IMR-90 (cell line): ENCODE data around the gene CLNK. TPM values are rescaled to one million over a fixed set of nuclear protein-coding genes. Genes with fewer than 3 reads are reported as not detected.

Source experiments
- ATAC-seq: fragments of 200-7000 bp; cut with Tn5 transposase; 2 replicates; pipeline ENCODE4 v1.9.1; 2020; ENCODE audit warnings: low read depth, mild to moderate bottlenecking, moderate library complexity
- BruUV-seq: library from RNA; stranded (reverse); fragments of 400-500 nt; replicated peaks from 2 replicates; lab custom pipeline; 2021; lab: Mats Ljungman, UMichigan
- CTCF ChIA-PET: fragments of 300-600 bp; formaldehyde crosslinking; extraction: SDS; loops from one replicate; lab custom pipeline; 2021; ENCODE audit warnings: antibody characterized with exemption; lab: Yijun Ruan, JAX
- POLR2A ChIA-PET: fragments of 300-600 bp; sonication (Branson Sonifier 250); formaldehyde crosslinking; loops from one replicate; lab custom pipeline; 2022; ENCODE audit warnings: antibody characterized with exemption; ENCODE audit not compliant: unreplicated experiment; lab: Charles Lee
- DNase-seq: peaks from one replicate; pipeline ENCODE4 v3.0.0; 2013
- H2AFZ ChIP-seq: replicated peaks from 2 replicates; pipeline ENCODE3; 2013; ENCODE audit warnings: low read length, mild to moderate bottlenecking; ENCODE audit not compliant: poor library complexity
- H2AK5ac ChIP-seq: 2 replicates; pipeline ENCODE4 v1.6.1; 2013; ENCODE audit warnings: low read depth, low read length, inconsistent platforms
- H2AK9ac ChIP-seq: replicated peaks from 2 replicates; pipeline ENCODE3; 2013; ENCODE audit warnings: mild to moderate bottlenecking, low read depth, low read length, moderate library complexity; ENCODE audit not compliant: poor library complexity
- H2BK120ac ChIP-seq: 2 replicates; pipeline ENCODE4 v1.6.1; 2013; ENCODE audit warnings: low read depth, low read length, inconsistent platforms
- H2BK15ac ChIP-seq: 3 replicates; pipeline ENCODE4 v1.6.1; 2013; ENCODE audit warnings: low read depth, low read length, inconsistent platforms
- H2BK20ac ChIP-seq: 2 replicates; pipeline ENCODE4 v1.6.1; 2013; ENCODE audit warnings: low read depth, mild to moderate bottlenecking, inconsistent platforms, low read length, moderate library complexity
- H2BK5ac ChIP-seq: 2 replicates; pipeline ENCODE4 v1.6.1; 2013; ENCODE audit warnings: mild to moderate bottlenecking, low read depth, low read length, inconsistent platforms; ENCODE audit not compliant: poor library complexity, severe bottlenecking
- H3K14ac ChIP-seq: replicated peaks from 2 replicates; pipeline ENCODE4 v1.6.1; 2013; ENCODE audit warnings: low read depth, low read length, inconsistent platforms
- H3K18ac ChIP-seq: 2 replicates; pipeline ENCODE4 v1.6.1; 2013; ENCODE audit warnings: low read depth, low read length, control low read depth
- H3K23ac ChIP-seq: 2 replicates; pipeline ENCODE4 v1.6.1; 2013; ENCODE audit warnings: low read depth, low read length, inconsistent platforms
- H3K27ac ChIP-seq: 2 replicates; pipeline ENCODE4 v1.5.1; 2013; ENCODE audit warnings: mild to moderate bottlenecking, control low read depth, low read length; ENCODE audit not compliant: insufficient read depth
- H3K27me3 ChIP-seq: 2 replicates; pipeline ENCODE4 v1.6.1; 2013; ENCODE audit warnings: low read length; ENCODE audit not compliant: control insufficient read depth, insufficient read depth
- H3K36me3 ChIP-seq: 2 replicates; pipeline ENCODE4 v1.6.1; 2013; ENCODE audit warnings: low read length, mixed read lengths; ENCODE audit not compliant: control insufficient read depth, insufficient read depth
- H3K4ac ChIP-seq: 2 replicates; pipeline ENCODE4 v1.6.1; 2013; ENCODE audit warnings: low read depth, low read length, inconsistent platforms
- H3K4me1 ChIP-seq: 2 replicates; pipeline ENCODE4 v1.6.1; 2013; ENCODE audit warnings: low read length, mixed read lengths; ENCODE audit not compliant: control insufficient read depth, insufficient read depth
- H3K4me2 ChIP-seq: 2 replicates; pipeline ENCODE4 v1.6.1; 2013; ENCODE audit warnings: low read depth, mild to moderate bottlenecking, control low read depth, low read length, moderate library complexity
- H3K4me3 ChIP-seq: 2 replicates; pipeline ENCODE4 v1.5.1; 2013; ENCODE audit warnings: low read depth, mild to moderate bottlenecking, control low read depth, low read length, moderate library complexity; ENCODE audit not compliant: insufficient read depth
- H3K56ac ChIP-seq: 2 replicates; pipeline ENCODE4 v1.6.1; 2013; ENCODE audit warnings: low read length, inconsistent platforms; ENCODE audit not compliant: insufficient read depth; ENCODE audit errors: extremely low read depth
- H3K79me1 ChIP-seq, 2 experiments: 2 replicates each; pipeline ENCODE4 v1.6.1; 2013; ENCODE audit warnings: low read length in 2 of 2, inconsistent platforms in 1 of 2, low read depth in 1 of 2
- H3K9ac ChIP-seq: 2 replicates; pipeline ENCODE4 v1.6.1; 2013; ENCODE audit warnings: low read depth, low read length, control low read depth
- H3K9me1 ChIP-seq: 2 replicates; pipeline ENCODE4 v1.6.1; 2013; ENCODE audit warnings: low read length, inconsistent platforms; ENCODE audit not compliant: insufficient read depth
- H3K9me3 ChIP-seq: 2 replicates; pipeline ENCODE4 v1.6.1; 2013; ENCODE audit warnings: low read length; ENCODE audit not compliant: control insufficient read depth, insufficient read depth
- H4K20me1 ChIP-seq: 2 replicates; pipeline ENCODE4 v1.6.1; 2013; ENCODE audit warnings: low read length, inconsistent platforms; ENCODE audit not compliant: insufficient read depth
- H4K5ac ChIP-seq: 2 replicates; pipeline ENCODE4 v1.6.1; 2013; ENCODE audit warnings: mild to moderate bottlenecking, low read depth, low read length, control low read depth
- H4K8ac ChIP-seq, 2 experiments: 2 replicates each; pipeline ENCODE4 v1.6.1; 2013; ENCODE audit warnings: low read depth in 2 of 2, low read length in 2 of 2, control low read depth in 1 of 2, inconsistent platforms in 1 of 2
- H4K91ac ChIP-seq: 2 replicates; pipeline ENCODE4 v1.6.1; 2013; ENCODE audit warnings: low read depth, low read length, inconsistent platforms; ENCODE audit not compliant: insufficient read depth
- BHLHE40 ChIP-seq: fragments of 150-350 bp; IDR thresholded peaks from 2 replicates; pipeline ENCODE4 v1.6.1; 2016; ENCODE audit warnings: mild to moderate bottlenecking, low read depth, low read length
- CEBPB ChIP-seq: IDR thresholded peaks from 2 replicates; pipeline ENCODE4 v1.6.1; 2012; ENCODE audit warnings: low read depth, low read length, improper control_type of control experiment
- CHD1 ChIP-seq: IDR thresholded peaks from 2 replicates; pipeline ENCODE4 v1.6.1; 2012; ENCODE audit warnings: low read depth, low read length, improper control_type of control experiment
- CTCF ChIP-seq: conservative IDR thresholded peaks from 2 replicates; pipeline ENCODE4 v1.5.1; 2012; ENCODE audit warnings: mild to moderate bottlenecking, low read depth, low read length, improper control_type of control experiment
- ELK1 ChIP-seq: fragments of 150-350 bp; IDR thresholded peaks from 2 replicates; pipeline ENCODE4 v1.6.1; 2016; ENCODE audit warnings: low read depth, mild to moderate bottlenecking, low read length, moderate library complexity, borderline replicate concordance
- FOS ChIP-seq: fragments of 150-350 bp; IDR thresholded peaks from 2 replicates; pipeline ENCODE4 v1.6.1; 2016; ENCODE audit warnings: low read depth, low read length
- MAFK ChIP-seq: IDR thresholded peaks from 2 replicates; pipeline ENCODE4 v1.6.1; 2012; ENCODE audit warnings: low read depth, low read length, improper control_type of control experiment
- MAZ ChIP-seq: IDR thresholded peaks from 2 replicates; pipeline ENCODE4 v1.6.1; 2012; ENCODE audit warnings: low read depth, mild to moderate bottlenecking, low read length, improper control_type of control experiment, moderate library complexity, borderline replicate concordance
- MXI1 ChIP-seq: IDR thresholded peaks from 2 replicates; pipeline ENCODE4 v1.6.1; 2012; ENCODE audit warnings: low read depth, mild to moderate bottlenecking, low read length, moderate library complexity, borderline replicate concordance
- NFE2L2 ChIP-seq: fragments of 150-350 bp; IDR thresholded peaks from 2 replicates; pipeline ENCODE4 v1.6.1; 2016; ENCODE audit warnings: low read depth, mild to moderate bottlenecking, low read length
- POLR2A ChIP-seq: IDR thresholded peaks from 2 replicates; pipeline ENCODE4 v1.6.1; 2012; ENCODE audit warnings: mild to moderate bottlenecking, low read depth, low read length
- RAD21 ChIP-seq: IDR thresholded peaks from 2 replicates; pipeline ENCODE4 v1.6.1; 2012; ENCODE audit warnings: low read length, improper control_type of control experiment
- RCOR1 ChIP-seq: IDR thresholded peaks from 2 replicates; pipeline ENCODE4 v1.6.1; 2012; ENCODE audit warnings: mild to moderate bottlenecking, low read length, improper control_type of control experiment; ENCODE audit not compliant: insufficient replicate concordance
- RFX5 ChIP-seq: IDR thresholded peaks from 2 replicates; pipeline ENCODE4 v1.8.0; 2012; ENCODE audit warnings: low read depth, mild to moderate bottlenecking, low read length, moderate library complexity
- SMC3 ChIP-seq: fragments of 150-350 bp; IDR thresholded peaks from 2 replicates; pipeline ENCODE4 v1.6.1; 2016; ENCODE audit warnings: low read depth, mild to moderate bottlenecking, antibody characterized with exemption, low read length, moderate library complexity
- USF2 ChIP-seq: fragments of 150-350 bp; IDR thresholded peaks from 2 replicates; pipeline ENCODE4 v1.6.1; 2017; ENCODE audit warnings: mild to moderate bottlenecking, antibody characterized with exemption, low read length, low read depth
- WGBS, 2 experiments: methylation state at CpG; one replicate each; pipeline versions ENCODE4 v1.1.5 to v1.1.7; 2013; ENCODE audit warnings: missing lambda C conversion rate in 2 of 2; ENCODE audit not compliant: insufficient read length in 1 of 2; ENCODE audit errors: extremely low coverage in 2 of 2; 5-methylcytosine and 5-hydroxymethylcytosine counted together
- dilution Hi-C: fragments of 300-500 bp; cut with HindIII; formaldehyde crosslinking; loops from one replicate; pipeline ENCODE4 v1.14.3; 2018; ENCODE audit warnings: low sequenced_read_pairs; ENCODE audit not compliant: unreplicated experiment
- in situ Hi-C: fragments of 300-500 bp; cut with MboI; formaldehyde crosslinking; loops from 3 replicates; pipeline ENCODE4 v1.14.3; 2019; ENCODE audit warnings: low sequenced_read_pairs, inconsistent platforms, mixed read lengths
- intact Hi-C: fragments of 100-400 bp; cut with micrococcal nuclease; formaldehyde crosslinking; loops from 2 replicates; pipeline ENCODE4 v1.10.0; 2022
- polyA plus RNA-seq, 3 experiments: library from polyadenylated mRNA; depleted of rRNA; stranded (reverse); fragments of >200 nt; gene quantifications; 2 replicates each; pipeline ENCODE4 v1.2.3, GENCODE V29; 2012; ENCODE audit warnings: low replicate concordance in 1 of 3
- total RNA-seq: library from RNA; depleted of rRNA; stranded (reverse); fragments of >200 nt; gene quantifications from 2 replicates; pipeline ENCODE4 v1.2.3, GENCODE V29; 2012

Gene CLNK
- total and polyA plus RNA-seq, 2 of the 4 experiments (the other 2 are of a cell fraction), result not detected

- dilution Hi-C loops, result no loop called here
- intact Hi-C loops, result no loop called here
These were observed 229.4 kb downstream of the CLNK start for GRCh38 chr4:10455133-10455532.

More at GRCh38 chr4:10455133-10455532, 229.4 kb downstream of the CLNK start:
- no peaks in the 10 kb centered on the region for H3K27me3 ChIP-seq
- H3K4me1 ChIP-seq, result no peaks in the 10 kb centered on the region
- no peak overlapping the region for H3K4me3 ChIP-seq
- no peak overlapping the region for H3K4me2 ChIP-seq
- H3K56ac ChIP-seq, result no peak overlapping the region
- no peak overlapping the region for H2BK20ac ChIP-seq
- H2AK9ac ChIP-seq, result no peak overlapping the region
- no peak overlapping the region for H2BK120ac ChIP-seq
- TF ChIP-seq BHLHE40, result no peak
- no peak for TF ChIP-seq USF2
- no peak for TF ChIP-seq RFX5
- TF ChIP-seq MXI1, result no peak
- TF ChIP-seq POLR2A, result no peak
- no peak for TF ChIP-seq MAFK
- no peak for TF ChIP-seq MAZ
- TF ChIP-seq CHD1, result no peak
- TF ChIP-seq FOS, result no peak
- no peak for TF ChIP-seq NFE2L2
- no peak for TF ChIP-seq ELK1
- TF ChIP-seq RAD21, result no peak
- no peak for TF ChIP-seq RCOR1
- no peak for TF ChIP-seq SMC3
- TF ChIP-seq CTCF, result no peak
- no peak for TF ChIP-seq CEBPB
- no peak overlapping the region for H3K4ac ChIP-seq
- H4K91ac ChIP-seq, result no peak overlapping the region
- H3K18ac ChIP-seq, result no peak overlapping the region
- no peak overlapping the region for H2BK5ac ChIP-seq
- 100% methylated on average over 1 of the region's 2 CpGs; no CpG with 5 or more reads in 1 of the 2 experiments for WGBS, 2 experiments
- no peak overlapping the region for H3K27ac ChIP-seq
- ChIA-PET CTCF (no interaction called here), POLR2A (no interaction called here)
- no peak overlapping the region for H4K8ac ChIP-seq
- no peak overlapping the region for H2AFZ ChIP-seq
- no peak overlapping the region for H2BK15ac ChIP-seq
- peaks cover 2% of the 10 kb centered on the region; the same call in 1 of the 2 replicates for H3K9me3 ChIP-seq
- H3K9me1 ChIP-seq, result no peaks in the 10 kb centered on the region
- DNase-seq, result no peak
- BruUV-seq, result no TSS peak
- H4K20me1 ChIP-seq, result no peaks in the 10 kb centered on the region; the same call in 1 of the 2 replicates
- no peak overlapping the region for H3K23ac ChIP-seq
- H3K9ac ChIP-seq, result no peak overlapping the region
- ATAC-seq, result no peak
- peaks cover 24% of the 10 kb centered on the region for H3K36me3 ChIP-seq
- H4K5ac ChIP-seq, result no peak overlapping the region
- peaks cover 19 to 34% of the 10 kb centered on the region in 2 experiments for H3K79me1 ChIP-seq
- no peak overlapping the region for H2AK5ac ChIP-seq
- in situ Hi-C loops, result no loop called here
- H3K14ac ChIP-seq, result no peak overlapping the region
